ENCODE results near the gene RSPH4A.

Gene RSPH4A

DNA sequence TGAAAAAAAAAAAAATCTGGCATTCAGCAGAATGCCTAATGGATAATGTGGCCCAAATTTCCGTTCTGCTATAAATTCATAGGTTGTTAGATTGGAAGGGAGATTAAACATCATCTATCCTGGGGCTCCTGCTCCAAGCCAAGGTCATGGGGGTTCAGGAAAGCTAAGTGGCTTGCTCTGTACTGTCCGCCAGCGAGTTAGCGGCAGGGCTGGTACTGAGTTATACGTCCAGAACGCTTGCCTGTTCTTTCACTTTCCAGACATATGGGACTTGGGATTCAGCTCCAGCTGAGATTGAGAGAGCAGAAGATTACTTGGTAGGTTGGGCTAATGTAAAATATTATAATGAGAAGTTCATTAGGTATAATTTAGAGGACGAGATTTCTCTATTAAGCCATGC is 44.1 kb upstream of the RSPH4A start:
- Histone ChIP-seq H3K9me3 (no peaks in the 10 kb centered on the region), H3K27me3 (no peaks in the 10 kb centered on the region), H3K27ac (peak overlapping the region; percentile 88), H3K4me3 (ENCODE audit: low read depth in 1 of 2, low read length in 1 of 2) (peak overlapping the region; percentile 79 to 80), H3K4me1 (ENCODE audit: control insufficient read depth in 1 of 2, insufficient read depth in 1 of 2, low read depth in 1 of 2, low read length in 1 of 2) (peaks cover 36 to 42% of the 10 kb centered on the region in 2 experiments), H3K36me3 (no peaks in the 10 kb centered on the region)
- TF ChIP-seq, protein P1, sequence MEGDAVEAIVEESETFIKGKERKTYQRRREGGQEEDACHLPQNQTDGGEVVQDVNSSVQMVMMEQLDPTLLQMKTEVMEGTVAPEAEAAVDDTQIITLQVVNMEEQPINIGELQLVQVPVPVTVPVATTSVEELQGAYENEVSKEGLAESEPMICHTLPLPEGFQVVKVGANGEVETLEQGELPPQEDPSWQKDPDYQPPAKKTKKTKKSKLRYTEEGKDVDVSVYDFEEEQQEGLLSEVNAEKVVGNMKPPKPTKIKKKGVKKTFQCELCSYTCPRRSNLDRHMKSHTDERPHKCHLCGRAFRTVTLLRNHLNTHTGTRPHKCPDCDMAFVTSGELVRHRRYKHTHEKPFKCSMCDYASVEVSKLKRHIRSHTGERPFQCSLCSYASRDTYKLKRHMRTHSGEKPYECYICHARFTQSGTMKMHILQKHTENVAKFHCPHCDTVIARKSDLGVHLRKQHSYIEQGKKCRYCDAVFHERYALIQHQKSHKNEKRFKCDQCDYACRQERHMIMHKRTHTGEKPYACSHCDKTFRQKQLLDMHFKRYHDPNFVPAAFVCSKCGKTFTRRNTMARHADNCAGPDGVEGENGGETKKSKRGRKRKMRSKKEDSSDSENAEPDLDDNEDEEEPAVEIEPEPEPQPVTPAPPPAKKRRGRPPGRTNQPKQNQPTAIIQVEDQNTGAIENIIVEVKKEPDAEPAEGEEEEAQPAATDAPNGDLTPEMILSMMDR (IDR thresholded peaks at IDR 0.05) = no peak

DNA sequence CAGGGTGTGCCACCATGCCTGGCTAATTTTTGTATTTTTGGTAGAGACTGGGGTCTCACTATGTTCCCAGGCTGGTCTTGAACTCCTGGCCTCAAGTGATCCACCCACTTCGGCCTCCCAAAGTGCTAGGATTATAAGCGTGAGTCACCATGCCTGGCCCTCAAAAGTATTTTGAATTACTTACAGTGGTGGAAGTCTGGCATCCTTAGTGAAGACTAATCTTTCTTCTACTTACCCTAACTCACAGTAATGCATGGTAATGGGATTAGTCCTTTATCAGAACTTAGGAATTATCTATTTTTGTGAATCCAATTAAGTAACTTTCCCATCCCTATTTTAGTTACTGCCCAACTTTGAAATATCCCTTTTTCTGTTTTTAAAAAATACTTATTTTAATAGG is 41.1 kb upstream of the RSPH4A start:
- Histone ChIP-seq H3K27ac (no peak overlapping the region), H3K9me3 (no peaks in the 10 kb centered on the region), H3K4me1 (ENCODE audit: control insufficient read depth in 1 of 2, insufficient read depth in 1 of 2, low read depth in 1 of 2, low read length in 1 of 2) (peaks cover 22 to 25% of the 10 kb centered on the region in 2 experiments), H3K27me3 (no peaks in the 10 kb centered on the region), H3K4me3 (ENCODE audit: low read depth in 1 of 2, low read length in 1 of 2) (no peak overlapping the region), H3K36me3 (no peaks in the 10 kb centered on the region)
- TF ChIP-seq, protein P1 (IDR thresholded peaks at IDR 0.05) = no peak

DNA sequence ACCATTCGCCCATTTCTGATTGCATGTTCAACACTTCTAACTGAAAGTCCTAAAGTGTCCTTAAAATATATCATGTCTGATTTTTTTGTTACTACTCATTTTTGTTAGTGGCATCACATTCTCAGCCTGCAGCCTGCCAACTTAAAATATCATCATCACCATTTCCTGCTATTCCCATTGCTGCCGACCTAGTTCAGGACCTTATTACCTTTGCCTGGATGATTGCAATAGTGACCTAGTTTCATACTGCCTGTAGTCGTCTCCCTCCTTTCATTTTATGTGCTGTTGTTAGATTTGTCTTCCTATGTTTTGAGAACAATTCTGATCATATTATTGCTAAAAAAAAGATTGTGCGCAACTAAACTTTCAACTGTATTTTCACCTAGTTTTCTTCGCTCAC is 38.8 kb upstream of the RSPH4A start:
- H3K9me3 ChIP-seq = no peaks in the 10 kb centered on the region
- H3K4me1 ChIP-seq (ENCODE audit: control insufficient read depth in 1 of 2, insufficient read depth in 1 of 2, low read depth in 1 of 2, low read length in 1 of 2) = peaks cover 6 to 8% of the 10 kb centered on the region in 2 experiments
- peaks cover 10% of the 10 kb centered on the region for H3K36me3 ChIP-seq
- TF ChIP-seq, protein P1 (IDR thresholded peaks at IDR 0.05) = no peak
- H3K27me3 ChIP-seq = no peaks in the 10 kb centered on the region
- H3K4me3 ChIP-seq (ENCODE audit: low read depth in 1 of 2, low read length in 1 of 2) = no peak overlapping the region
- H3K27ac ChIP-seq = no peak overlapping the region

DNA sequence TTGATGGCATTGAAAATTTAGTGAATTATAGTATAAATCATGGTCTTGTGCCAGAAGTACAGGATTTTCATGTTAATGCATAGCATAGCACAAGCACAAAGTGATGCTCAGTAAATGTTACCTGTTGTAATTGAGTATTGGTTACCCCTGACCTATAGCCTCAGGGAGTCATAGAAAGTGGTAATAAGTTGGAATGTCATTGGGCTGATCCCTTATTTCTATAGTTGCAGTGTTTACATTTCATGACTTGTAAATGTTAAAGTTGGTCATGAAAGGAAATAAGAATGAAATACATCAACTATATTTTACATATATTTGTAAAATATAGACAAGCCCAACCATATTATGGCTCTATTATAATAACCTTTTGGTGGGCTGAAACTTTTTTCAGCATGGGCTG is 37.9 kb upstream of the RSPH4A start:
- Histone ChIP-seq H3K4me3 (ENCODE audit: low read depth in 1 of 2, low read length in 1 of 2) (no peak overlapping the region), H3K27me3 (no peaks in the 10 kb centered on the region), H3K36me3 (peaks cover 15% of the 10 kb centered on the region), H3K27ac (no peak overlapping the region), H3K9me3 (no peaks in the 10 kb centered on the region), H3K4me1 (ENCODE audit: control insufficient read depth in 1 of 2, insufficient read depth in 1 of 2, low read depth in 1 of 2, low read length in 1 of 2) (no peaks in the 10 kb centered on the region)
- TF ChIP-seq, protein P1 (IDR thresholded peaks at IDR 0.05) = no peak

DNA sequence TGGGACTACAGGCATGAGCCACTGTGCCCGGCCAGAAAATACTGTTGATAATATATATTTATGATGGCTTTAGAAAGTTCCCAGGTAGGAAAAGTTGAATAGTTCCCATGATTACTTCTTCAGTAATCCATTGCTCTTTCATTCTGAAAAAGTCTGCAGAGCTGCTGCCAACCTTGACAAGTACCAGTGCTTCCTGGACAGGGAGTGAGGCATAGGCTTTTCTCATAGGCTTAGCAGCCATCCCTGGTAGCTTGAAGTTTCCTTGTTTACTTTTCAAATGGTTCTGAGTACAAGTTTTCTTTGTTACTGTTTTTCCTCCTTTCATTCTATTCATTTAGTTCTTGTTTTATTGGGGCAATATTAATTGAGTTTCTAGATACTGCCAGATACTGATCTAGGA is 37.1 kb upstream of the RSPH4A start:
- no peaks in the 10 kb centered on the region for H3K9me3 ChIP-seq
- no peaks in the 10 kb centered on the region for H3K27me3 ChIP-seq
- H3K27ac ChIP-seq = no peak overlapping the region
- peaks cover 22% of the 10 kb centered on the region for H3K36me3 ChIP-seq
- no peaks in the 10 kb centered on the region for H3K4me1 ChIP-seq (ENCODE audit: control insufficient read depth in 1 of 2, insufficient read depth in 1 of 2, low read depth in 1 of 2, low read length in 1 of 2)
- H3K4me3 ChIP-seq (ENCODE audit: low read depth in 1 of 2, low read length in 1 of 2) = no peak overlapping the region
- TF ChIP-seq, protein P1 (IDR thresholded peaks at IDR 0.05) = no peak

DNA sequence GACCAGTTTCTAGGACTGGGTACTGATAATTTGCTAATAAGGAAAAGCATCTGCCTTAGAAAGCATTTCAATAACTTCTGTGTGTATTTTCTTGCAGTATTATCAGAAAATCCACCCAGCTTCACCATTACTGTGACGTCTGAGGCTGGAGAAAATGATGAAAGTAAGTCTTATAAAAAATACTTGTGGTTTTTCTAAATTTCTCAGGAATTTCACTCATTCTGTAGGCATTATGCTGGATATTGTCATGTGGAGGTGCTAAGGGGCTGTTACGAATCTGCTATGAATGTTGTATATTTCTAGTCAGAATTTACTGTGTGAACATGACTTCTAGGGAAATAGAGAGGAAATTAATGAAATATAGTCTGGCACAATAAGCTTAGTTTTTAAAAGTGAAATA is 36.1 kb upstream of the RSPH4A start:
- TF ChIP-seq, protein P1 (IDR thresholded peaks at IDR 0.05) = no peak
- Histone ChIP-seq H3K4me1 (ENCODE audit: control insufficient read depth in 1 of 2, insufficient read depth in 1 of 2, low read depth in 1 of 2, low read length in 1 of 2) (no peaks in the 10 kb centered on the region), H3K4me3 (ENCODE audit: low read depth in 1 of 2, low read length in 1 of 2) (no peak overlapping the region), H3K36me3 (peaks cover 32% of the 10 kb centered on the region), H3K27ac (no peak overlapping the region), H3K9me3 (no peaks in the 10 kb centered on the region), H3K27me3 (no peaks in the 10 kb centered on the region)
